GM12891 (cell line): Measurements from ENCODE around the gene SMTN.

Experiments used
- POLR2A ChIP-seq: IDR thresholded peaks from 2 replicates; pipeline ENCODE4 v1.6.1; 2011; ENCODE audit warnings: low read depth, low read length, control low read depth
- POLR2AphosphoS5 ChIP-seq: IDR thresholded peaks from 2 replicates; pipeline ENCODE4 v1.6.1; 2011; ENCODE audit warnings: low read depth, low read length, control low read depth
- TAF1 ChIP-seq: IDR thresholded peaks from 2 replicates; pipeline ENCODE4 v1.6.1; 2011; ENCODE audit warnings: low read depth, low read length, control low read depth

DNA sequence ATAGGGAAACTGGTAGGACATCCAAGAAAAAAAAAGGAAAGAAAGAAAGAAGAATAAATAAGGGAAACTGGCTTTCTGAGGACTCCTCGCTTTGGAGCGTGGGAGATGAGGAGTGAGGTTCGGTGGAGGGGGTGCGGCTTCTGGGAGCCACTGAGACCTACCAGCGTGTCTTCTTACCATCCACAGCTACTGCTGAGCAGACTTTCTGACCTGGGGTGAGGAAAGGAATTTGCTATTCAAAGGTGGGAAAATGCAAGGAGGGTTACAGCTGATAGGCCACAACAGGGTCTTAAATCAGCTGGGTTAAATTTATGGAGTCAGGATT, 26.7 kb downstream of the SMTN start:
- no peak for TF ChIP-seq TAF1
- TF ChIP-seq POLR2A = no peak
- no peak for TF ChIP-seq POLR2AphosphoS5
